Measurements from ENCODE around the gene ZNF302.

ZNF302 gene

DNA sequence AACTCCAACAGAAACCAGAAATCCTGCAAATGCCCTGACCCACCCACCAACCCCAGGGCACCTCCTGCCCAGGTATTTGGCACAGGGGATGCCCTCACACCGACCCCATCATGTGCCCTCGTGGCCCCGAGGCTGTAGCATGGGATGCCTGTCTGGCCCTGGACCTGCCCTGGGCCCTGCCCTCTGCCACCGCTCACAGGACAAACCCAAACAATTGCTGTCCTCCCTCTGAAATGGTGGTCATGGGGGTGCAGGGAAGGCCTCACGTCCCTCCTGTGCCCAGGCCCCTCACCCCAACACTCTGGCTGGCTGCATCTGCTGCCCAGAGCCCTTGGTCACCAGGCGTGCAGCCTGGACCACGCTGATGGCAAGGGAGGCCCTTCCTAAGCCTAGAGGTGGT, 54.5 kb downstream of the ZNF302 start:
- H3K4me3 ChIP-seq (ENCODE audit: low read depth, low read length), result no peak overlapping the region

DNA sequence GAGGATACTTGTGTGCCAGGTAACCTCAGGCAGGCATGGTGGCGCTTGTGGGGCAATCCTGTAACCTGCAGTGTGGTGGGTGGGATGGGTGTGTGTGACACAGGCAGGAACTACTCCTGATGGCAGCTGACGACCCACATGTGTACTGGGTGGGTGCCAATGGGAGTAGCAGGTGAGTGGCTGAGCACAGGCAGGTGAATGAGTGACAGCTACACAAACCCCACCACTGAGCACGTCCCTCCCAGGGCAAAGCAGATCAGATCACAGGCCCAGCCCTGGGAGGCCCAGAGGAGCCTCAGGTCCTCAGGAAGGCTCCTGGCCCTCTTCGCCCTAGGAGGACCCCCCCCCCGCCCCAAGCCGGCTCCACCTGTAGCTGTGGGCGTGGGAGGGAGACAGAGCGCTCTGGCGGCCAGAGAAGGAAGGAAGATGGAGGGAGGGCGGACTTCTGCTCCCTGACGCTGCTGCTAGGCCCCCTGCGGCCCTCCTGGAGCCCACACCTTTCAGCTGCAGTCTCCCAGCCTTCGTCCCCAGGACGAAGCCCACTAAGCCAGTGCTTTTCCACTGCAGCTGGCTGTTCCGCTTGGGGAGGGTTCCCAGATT, 55.2 kb downstream of the ZNF302 start:
- no peak overlapping the region for H3K4me3 ChIP-seq (ENCODE audit: low read depth, low read length)

DNA sequence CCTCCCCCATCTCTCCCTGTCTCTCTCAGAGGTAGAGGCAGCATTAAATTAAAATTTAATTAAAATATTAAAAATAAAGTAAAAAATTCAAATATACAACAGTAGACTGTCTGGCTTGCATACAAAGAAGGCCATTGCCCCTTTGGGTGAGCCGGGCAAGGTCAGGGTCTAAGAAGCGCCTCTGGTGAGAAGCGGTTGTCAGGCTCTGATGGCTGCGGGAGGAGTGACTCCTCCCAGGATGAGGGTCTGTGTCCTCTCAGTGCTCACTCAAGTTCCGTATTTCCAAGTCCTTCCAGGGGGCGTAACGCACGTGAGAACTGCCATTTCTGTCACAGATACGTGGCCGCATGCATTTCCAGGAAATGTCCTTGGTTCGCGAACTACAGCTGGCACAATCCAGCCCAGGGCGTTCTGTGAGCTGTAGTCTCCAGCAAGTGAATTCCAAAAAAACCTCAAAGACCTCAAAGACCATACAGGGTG, 55.8 kb downstream of the ZNF302 start:
- H3K4me3 ChIP-seq (ENCODE audit: low read depth, low read length), result peak overlapping the region; percentile 84

- peak within 1 kb of the TSS; percentile 84 for H3K4me3 ChIP-seq (ENCODE audit: low read depth, low read length)
Measured at GRCh38 chr19:34733746-34734536, 56.5 kb downstream of the ZNF302 start, which contains the start of gene ZNF181. Gene ZNF181, plus strand, starts transcription at chr19:34734243. Its CDS starts 795 bp downstream, at chr19:34735038.

DNA sequence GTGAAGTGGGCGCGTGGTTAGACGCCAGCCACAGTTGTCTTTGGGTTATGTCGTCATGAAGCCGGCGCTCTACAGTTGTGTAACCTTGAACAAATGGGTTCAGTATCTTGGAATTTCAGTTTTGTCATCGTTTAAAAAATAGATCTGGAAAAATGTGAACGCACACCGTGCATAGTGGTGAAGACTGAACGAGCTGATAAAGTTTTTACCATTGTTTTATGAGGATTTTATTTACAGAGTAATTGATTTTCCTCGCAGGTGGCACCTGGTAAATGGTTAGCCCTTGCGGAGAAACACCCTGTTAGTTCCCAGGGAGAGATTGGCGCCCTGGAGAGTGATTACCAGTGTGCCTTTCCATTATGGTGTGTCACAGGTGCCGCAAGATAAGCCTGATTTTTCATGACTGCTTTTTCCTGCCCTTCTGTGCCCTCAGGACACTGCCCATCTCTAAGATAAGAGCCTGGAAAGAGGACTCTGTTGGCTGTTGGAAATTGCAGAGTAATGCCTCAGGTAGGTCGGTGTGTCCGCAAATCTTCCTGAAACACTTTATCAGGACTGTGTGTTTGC, 57.1 kb downstream of the ZNF302 start:
- H3K4me3 ChIP-seq (ENCODE audit: low read depth, low read length), result peak overlapping the region; percentile 84
